Right lobe of liver (tissue), 6 donors: ENCODE measurements around the gene HSD17B3. TPM values are rescaled to one million over a fixed set of nuclear protein-coding genes. Genes with fewer than 3 reads are reported as not detected.

Source experiments
- ATAC-seq, 4 donors: fragments of 200-7000 bp; cut with Tn5 transposase; one replicate each; pipeline ENCODE4 v1.9.1; 2020; ENCODE audit warnings: mild to moderate bottlenecking in 4 of 4, moderate library complexity in 4 of 4
- DNase-seq, 3 donors: peaks; one replicate each; pipeline ENCODE4 v3.0.0-alpha.2; 2020
- H3K27ac ChIP-seq, 3 donors: fragments of 200-600 bp; one replicate each; pipeline ENCODE4 v1.8.0; 2022
- H3K27me3 ChIP-seq, 2 donors: fragments of 200-600 bp; one replicate each; pipeline ENCODE4 v1.8.0; 2022
- H3K36me3 ChIP-seq, 4 donors: fragments of 200-600 bp; sonication (generic) in 1 of 4; one replicate each; pipeline versions ENCODE4 v1.5.1 to v1.8.0; 2017 to 2022; ENCODE audit warnings: control low read depth in 1 of 4
- H3K4me1 ChIP-seq, 4 donors: fragments of 200-600 bp; sonication (generic) in 1 of 4; one replicate each; pipeline versions ENCODE4 v1.5.1 to v1.8.0; 2017 to 2022; ENCODE audit warnings: control low read depth in 1 of 4
- H3K4me3 ChIP-seq, 3 donors: fragments of 200-600 bp; one replicate each; pipeline ENCODE4 v1.8.0; 2022
- H3K9me3 ChIP-seq, 4 donors: fragments of 200-600 bp; sonication (generic) in 1 of 4; one replicate each; pipeline versions ENCODE4 v1.5.1 to v1.8.0; 2017 to 2022; ENCODE audit warnings: control low read depth in 1 of 4
- CTCF ChIP-seq, 4 donors: fragments of 200-600 bp in 3 of 4; fragments of 450-650 bp in 1 of 4; IDR thresholded peaks; one replicate each; pipeline versions ENCODE4 v1.5.1 to v1.8.0; 2016 to 2022; ENCODE audit warnings: antibody characterized with exemption in 4 of 4, mild to moderate bottlenecking in 2 of 4
- POLR2A ChIP-seq: fragments of 450-650 bp; IDR thresholded peaks from one replicate; pipeline ENCODE4 v1.6.1; 2017; ENCODE audit warnings: antibody characterized with exemption, mild to moderate bottlenecking
- WGBS: methylation state at CpG from one replicate; pipeline ENCODE4 v1.1.6; 2018; ENCODE audit warnings: low coverage, low lambda C conversion rate; ENCODE audit not compliant: insufficient coverage; ENCODE audit errors: missing lambda C conversion rate; 5-methylcytosine and 5-hydroxymethylcytosine counted together
- intact Hi-C, 2 donors: fragments of 100-400 bp; cut with DNase I; formaldehyde crosslinking; loops; one replicate each; pipeline versions ENCODE4 v1.11.2 to v1.14.1; 2022
- total RNA-seq, 6 experiments: library from RNA; depleted of rRNA in 2 of 6; stranded (reverse); fragments of >200 nt in 2 of 6; fragmentation: NEBNext Ultra II Directional in 3 of 6; extraction: Animal tissue kit (Norgen Biotek cat#: 25700) in 3 of 6; gene quantifications; one replicate each; pipeline versions ENCODE4 v1.1.0 to v1.2.4, GENCODE V29; 2016 to 2023
- donor health status: DM: no; HTN: yes; CAD: no.
- donor health status: DM: no; HTN: no; CAD: no.
- donor health status: DM: no; HTN: no; CAD: no.
- donor health status: DM: no; HTN: yes; CAD: no.
- donor health status: DM: no; HTN: yes; CAD: no.

The HSD17B3 gene
- total RNA-seq, 6 experiments from 2014 or later, result 1.8 to 4.4 (median 3.1) TPM; not detected in 2

- Histone ChIP-seq H3K27ac (no peak overlapping the region), H3K4me3 (no peak overlapping the region), H3K9me3 (no peaks in the 10 kb centered on the region), H3K4me1 (no peaks in the 10 kb centered on the region), H3K36me3 (peaks cover 0 to 32% (median 0%) of the 10 kb centered on the region in 4 donors), H3K27me3 (no peaks in the 10 kb centered on the region)
- TF ChIP-seq CTCF (IDR thresholded peaks at IDR 0.05), result no peak
- TF ChIP-seq POLR2A, result no peak
- ATAC-seq (no peak), DNase-seq (no peak)
- intact Hi-C loops, result loop anchor here (10.0 kb wide), 3 partner anchors 93 to 343 kb away; partner anchors contain the start of gene ZNF367 (in 1 of the 2)
- WGBS, result 91% methylated on average over 6 of the region's 7 CpGs
These were observed 19.5 kb upstream of the HSD17B3 start for GRCh38 chr9:96321515-96321914.

- Histone ChIP-seq H3K36me3 (peaks cover 0 to 32% (median 0%) of the 10 kb centered on the region in 4 donors), H3K9me3 (no peaks in the 10 kb centered on the region), H3K4me1 (no peaks in the 10 kb centered on the region), H3K4me3 (no peak overlapping the region), H3K27me3 (no peaks in the 10 kb centered on the region), H3K27ac (no peak overlapping the region)
- ATAC-seq (no peak), DNase-seq (no peak)
- TF ChIP-seq CTCF (IDR thresholded peaks at IDR 0.05) (no peak), POLR2A (no peak)
- 75% methylated on average over 6 of the region's 8 CpGs for WGBS
- intact Hi-C loops, result loop anchor here (10.0 kb wide), 3 partner anchors 94 to 344 kb away; partner anchors contain the start of gene ZNF367 (in 1 of the 2)
These were observed 18.8 kb upstream of the HSD17B3 start for GRCh38 chr9:96320749-96321280.

GRCh38 chr9:96318921-96319565 is 17.1 kb upstream of the HSD17B3 start:
- WGBS, result 73% methylated on average over 6 of the region's 6 CpGs
- Histone ChIP-seq H3K4me1 (no peaks in the 10 kb centered on the region), H3K36me3 (peaks cover 0 to 26% (median 0%) of the 10 kb centered on the region in 4 donors), H3K9me3 (no peaks in the 10 kb centered on the region), H3K27me3 (no peaks in the 10 kb centered on the region), H3K27ac (no peak overlapping the region), H3K4me3 (no peak overlapping the region)
- intact Hi-C loops, result loop anchor here (10.0 kb wide), 1 partner anchor 74 kb away; no protein-coding TSS in a partner anchor
- TF ChIP-seq CTCF (IDR thresholded peaks at IDR 0.05), result no peak
- TF ChIP-seq POLR2A, result no peak
- DNase-seq (no peak), ATAC-seq (peak in 2 of 4 donors; percentile 28)

GRCh38 chr9:96317335-96317980 is 15.5 kb upstream of the HSD17B3 start:
- no peaks in the 10 kb centered on the region for H3K27me3 ChIP-seq
- intact Hi-C loops, result loop anchor here (10.0 kb wide), 1 partner anchor 73 kb away; no protein-coding TSS in a partner anchor
- 55% methylated on average over 9 of the region's 9 CpGs for WGBS
- no peak overlapping the region for H3K27ac ChIP-seq
- H3K4me1 ChIP-seq, result no peaks in the 10 kb centered on the region
- peaks cover 0 to 26% (median 0%) of the 10 kb centered on the region in 4 donors for H3K36me3 ChIP-seq
- peak; percentile 77 to 83 (median 79) for ATAC-seq
- no peak overlapping the region for H3K4me3 ChIP-seq
- H3K9me3 ChIP-seq, result no peaks in the 10 kb centered on the region
- no peak for DNase-seq
- TF ChIP-seq POLR2A, result no peak
- peak; percentile 62 to 87 (median 81) for TF ChIP-seq CTCF (IDR thresholded peaks at IDR 0.05)
